ENCODE data around the gene ZBTB24.

The ZBTB24 gene

DNA sequence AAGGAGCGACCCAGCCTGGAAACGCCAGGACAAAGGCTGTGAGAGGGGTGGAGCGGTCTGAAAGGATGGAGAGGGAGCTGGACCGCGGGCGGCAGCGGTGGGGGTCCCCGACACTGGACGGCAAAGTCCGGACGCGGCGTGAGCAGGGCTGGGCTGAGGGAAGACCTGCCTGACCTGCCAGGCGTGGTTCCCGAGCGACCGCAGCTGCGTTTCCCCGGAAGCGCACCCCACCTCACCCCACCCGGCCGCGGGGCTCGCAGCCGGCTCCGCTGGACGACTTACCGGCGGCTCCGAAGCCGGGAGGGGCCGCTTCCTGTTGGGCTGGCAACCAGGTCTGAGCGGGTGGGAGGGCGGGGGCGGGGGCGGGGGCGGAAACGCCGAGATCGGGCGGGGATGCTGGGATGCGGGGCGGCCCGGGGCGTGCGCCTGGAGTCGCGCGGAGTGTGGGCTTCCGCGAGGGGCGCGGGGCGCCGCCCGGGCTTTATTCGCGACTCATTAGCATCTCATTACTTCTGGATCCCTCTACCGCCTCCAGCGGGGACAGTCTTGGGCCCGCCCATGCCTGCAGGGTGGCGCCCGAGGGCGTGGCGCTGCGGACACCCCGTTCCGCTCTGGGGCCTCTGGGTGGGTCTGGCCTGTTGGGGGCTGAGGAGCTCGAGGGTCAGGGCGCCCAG lies 27.4 kb downstream of the ZBTB24 start, which contains the start of gene MICAL1:
Gene MICAL1 (minus strand): TSS at position 336 of the 674 bp plus-strand sequence. CDS start 1,576 bp downstream, outside the sequence.
- Mint-ChIP-seq H3K27ac (peak within 1 kb of the TSS; percentile 100), H3K4me1 (peaks cover 43% of the 10 kb centered on the region), H3K4me3 (peak within 1 kb of the TSS; percentile 99), H3K36me3 (peaks cover 7% of the 10 kb centered on the region), H3K27me3 (no peaks in the 10 kb centered on the region), H3K9me3 (no peaks in the 10 kb centered on the region)
- ATAC-seq (ENCODE audit: low read depth) (peak; percentile 61), DNase-seq (ENCODE audit: low spot score in 2 of 2) (peak; percentile 80 to 87)

DNA sequence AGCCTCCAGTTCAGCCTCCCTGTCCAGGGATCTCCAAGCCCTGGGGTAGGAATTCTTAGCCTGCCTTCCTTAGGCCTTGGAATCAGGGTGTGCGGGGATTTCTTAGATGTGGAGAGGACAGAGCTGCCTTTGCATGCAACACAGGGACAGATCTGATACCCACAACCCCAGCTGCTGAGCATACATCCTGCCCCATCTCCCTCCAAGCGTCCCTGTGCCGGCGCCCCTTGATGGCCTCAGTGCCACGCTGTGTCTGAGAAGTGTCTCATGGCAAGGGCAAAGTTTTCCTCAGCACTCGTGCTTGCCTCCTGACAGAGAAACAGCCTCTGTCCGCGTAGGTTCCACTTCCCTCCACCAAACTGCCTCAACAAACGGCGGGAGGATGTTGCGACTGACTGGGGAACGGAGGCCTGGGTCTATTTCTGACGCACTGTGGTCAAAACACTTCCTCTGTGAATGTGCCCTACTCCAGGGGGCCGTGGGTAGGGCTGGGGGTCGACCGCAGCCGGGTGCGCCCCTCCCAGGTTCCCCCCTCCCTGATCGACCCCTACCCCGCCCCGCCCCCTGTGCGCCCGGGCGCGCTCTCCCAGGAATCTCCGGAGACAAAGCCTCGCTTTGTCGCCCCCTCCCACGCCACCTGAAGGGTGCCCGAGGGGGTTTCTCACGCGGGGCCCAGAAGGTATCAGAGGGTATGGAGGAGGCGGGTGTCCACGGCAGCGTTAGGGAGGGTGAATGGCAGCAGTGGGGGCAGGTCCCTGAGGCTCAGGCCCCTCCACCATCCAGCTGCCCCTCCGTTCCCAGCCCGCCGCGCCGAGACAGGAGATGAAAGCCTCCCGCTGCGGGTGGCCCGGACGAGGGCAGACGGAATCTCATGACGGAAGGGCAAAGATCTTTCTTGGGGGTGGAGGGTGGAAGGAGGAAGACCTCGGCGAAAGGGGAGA lies 28.3 kb downstream of the ZBTB24 start:
- no peaks in the 10 kb centered on the region for H3K27me3 Mint-ChIP-seq

DNA sequence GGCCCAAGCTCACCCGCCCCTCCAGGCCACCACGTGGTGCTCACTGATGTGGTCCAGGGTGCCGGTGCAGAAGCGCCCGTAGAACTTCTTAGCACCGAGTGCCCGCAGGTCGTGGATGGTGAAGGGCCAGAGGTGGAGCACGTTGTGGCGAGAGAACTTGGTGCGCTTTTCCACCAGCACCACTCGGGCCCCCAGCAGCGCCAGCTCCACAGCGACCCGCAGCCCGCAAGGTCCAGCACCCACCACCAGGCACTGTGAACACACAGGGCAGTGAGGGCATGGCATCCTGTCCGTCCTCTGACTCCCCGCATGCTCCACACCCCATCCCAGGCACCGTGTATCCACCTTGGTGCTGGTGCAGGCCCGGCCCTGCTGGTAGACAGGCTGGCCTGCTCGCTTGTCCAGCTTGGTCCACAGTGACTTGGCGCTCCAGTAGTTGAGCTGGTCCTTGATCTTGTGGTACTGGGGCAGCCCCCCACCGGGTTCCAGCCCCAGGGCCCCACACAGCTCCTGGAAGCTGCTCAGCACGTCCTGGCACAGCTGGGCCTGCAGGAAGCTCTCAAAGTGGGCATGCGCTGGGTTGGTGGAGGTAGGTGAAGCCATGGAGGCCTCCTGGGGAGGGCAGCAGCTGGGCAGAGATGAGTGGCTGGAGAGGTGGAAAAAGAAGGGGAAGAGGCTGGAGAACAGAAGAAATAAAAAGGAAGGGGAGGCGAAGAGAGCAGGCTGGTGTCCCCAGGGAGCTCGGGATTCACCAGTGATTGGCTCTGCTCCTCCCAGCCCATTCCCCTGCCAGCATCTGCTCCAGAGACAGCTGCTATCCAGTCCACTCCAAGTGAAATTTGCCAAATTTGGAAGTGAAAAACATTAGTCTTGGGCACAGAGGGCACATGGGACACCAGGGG lies 29.2 kb downstream of the ZBTB24 start:
- DNase-seq (ENCODE audit: low spot score in 2 of 2) (no peak), ATAC-seq (ENCODE audit: low read depth) (no peak)
- peak overlapping the region; percentile 99 for H3K4me3 Mint-ChIP-seq
- H3K4me1 Mint-ChIP-seq = peaks cover 47% of the 10 kb centered on the region
- H3K36me3 Mint-ChIP-seq = peaks cover 9% of the 10 kb centered on the region
- no peaks in the 10 kb centered on the region for H3K27me3 Mint-ChIP-seq
- no peaks in the 10 kb centered on the region for H3K9me3 Mint-ChIP-seq
- H3K27ac Mint-ChIP-seq = peak overlapping the region; percentile 100

More for the DNA sequence above, 28.3 kb downstream of the ZBTB24 start:
- Mint-ChIP-seq H3K4me1 (peaks cover 48% of the 10 kb centered on the region), H3K9me3 (no peaks in the 10 kb centered on the region), H3K27ac (peak overlapping the region; percentile 100), H3K36me3 (peaks cover 8% of the 10 kb centered on the region), H3K4me3 (peak overlapping the region; percentile 99)
- peak; percentile 82 to 87 for DNase-seq (ENCODE audit: low spot score in 2 of 2)
- ATAC-seq (ENCODE audit: low read depth) = peak; percentile 61

DNA sequence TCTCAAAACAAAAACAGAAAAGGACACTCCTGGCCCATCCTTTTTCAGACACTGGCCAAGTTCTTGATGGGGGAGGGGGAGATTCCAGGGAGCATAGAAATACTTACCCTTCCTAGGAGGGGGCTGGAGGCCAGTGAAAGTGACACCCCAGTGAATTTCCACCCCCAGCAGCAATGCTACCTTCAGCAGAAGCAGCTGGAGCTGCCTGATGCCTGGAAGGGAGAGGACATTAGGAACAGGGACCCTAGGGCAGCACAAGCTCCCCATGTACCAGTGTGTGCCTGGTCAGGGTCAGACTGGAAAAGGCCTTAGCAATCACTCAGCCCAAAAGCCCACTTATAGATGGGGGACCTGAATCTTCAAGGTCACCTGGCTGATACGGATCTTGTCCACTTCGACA lies 29.9 kb downstream of the ZBTB24 start:
- peaks cover 9% of the 10 kb centered on the region for H3K36me3 Mint-ChIP-seq
- H3K4me1 Mint-ChIP-seq = peaks cover 46% of the 10 kb centered on the region
- peak overlapping the region; percentile 100 for H3K27ac Mint-ChIP-seq
- H3K9me3 Mint-ChIP-seq = no peaks in the 10 kb centered on the region
- no peak for DNase-seq (ENCODE audit: low spot score in 2 of 2)
- no peak overlapping the region for H3K4me3 Mint-ChIP-seq
- ATAC-seq (ENCODE audit: low read depth) = no peak
- H3K27me3 Mint-ChIP-seq = no peaks in the 10 kb centered on the region

DNA sequence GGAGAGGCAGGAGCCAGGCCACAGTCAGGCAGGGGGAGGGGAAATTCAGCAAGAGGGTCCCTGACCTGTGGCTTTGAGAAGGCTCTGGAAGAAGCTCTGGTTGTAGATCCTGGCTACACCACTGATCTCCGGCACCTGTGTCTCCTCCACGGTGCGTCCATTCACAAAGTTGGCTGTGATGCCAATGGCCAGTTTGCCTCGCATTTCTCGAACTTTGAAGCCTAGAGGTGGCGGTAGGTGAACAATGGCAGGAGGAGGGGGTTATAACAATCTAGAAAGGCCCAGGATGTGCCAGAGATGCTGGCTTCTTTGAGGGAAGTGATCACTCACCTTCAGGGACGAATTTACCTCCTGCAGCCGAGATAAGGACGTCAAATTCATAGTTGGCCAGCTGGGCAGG lies 30.8 kb downstream of the ZBTB24 start:
- Mint-ChIP-seq H3K27ac (peak overlapping the region; percentile 100), H3K36me3 (peaks cover 9% of the 10 kb centered on the region), H3K4me1 (peaks cover 50% of the 10 kb centered on the region), H3K4me3 (peak overlapping the region; percentile 11), H3K9me3 (no peaks in the 10 kb centered on the region), H3K27me3 (no peaks in the 10 kb centered on the region)
- DNase-seq (ENCODE audit: low spot score in 2 of 2) (no peak), ATAC-seq (ENCODE audit: low read depth) (no peak)

DNA sequence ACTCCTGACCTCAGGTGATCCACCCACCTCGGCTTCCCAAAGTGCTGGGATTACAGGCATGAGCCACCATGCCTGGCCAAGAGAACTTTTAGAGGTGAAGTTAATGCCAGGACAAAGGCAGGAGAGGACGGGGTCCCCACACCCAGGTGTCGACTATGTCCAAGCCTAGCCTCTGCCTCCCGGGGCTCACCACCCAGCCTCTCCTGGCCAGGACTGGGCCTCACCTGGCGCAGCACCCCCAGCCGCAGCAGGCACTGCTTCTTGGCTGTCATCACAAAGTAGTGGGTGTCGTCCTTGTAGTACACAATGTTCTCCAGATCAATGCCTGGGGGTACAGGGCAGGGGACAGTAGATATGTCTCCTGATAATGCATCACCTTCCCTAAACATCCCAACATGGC lies 31.6 kb downstream of the ZBTB24 start:
- H3K4me1 Mint-ChIP-seq = peaks cover 45% of the 10 kb centered on the region
- no peak for ATAC-seq (ENCODE audit: low read depth)
- DNase-seq (ENCODE audit: low spot score in 2 of 2) = no peak
- peaks cover 12% of the 10 kb centered on the region for H3K36me3 Mint-ChIP-seq
- peak overlapping the region; percentile 100 for H3K27ac Mint-ChIP-seq
- no peak overlapping the region for H3K4me3 Mint-ChIP-seq
- no peaks in the 10 kb centered on the region for H3K9me3 Mint-ChIP-seq
- H3K27me3 Mint-ChIP-seq = no peaks in the 10 kb centered on the region

DNA sequence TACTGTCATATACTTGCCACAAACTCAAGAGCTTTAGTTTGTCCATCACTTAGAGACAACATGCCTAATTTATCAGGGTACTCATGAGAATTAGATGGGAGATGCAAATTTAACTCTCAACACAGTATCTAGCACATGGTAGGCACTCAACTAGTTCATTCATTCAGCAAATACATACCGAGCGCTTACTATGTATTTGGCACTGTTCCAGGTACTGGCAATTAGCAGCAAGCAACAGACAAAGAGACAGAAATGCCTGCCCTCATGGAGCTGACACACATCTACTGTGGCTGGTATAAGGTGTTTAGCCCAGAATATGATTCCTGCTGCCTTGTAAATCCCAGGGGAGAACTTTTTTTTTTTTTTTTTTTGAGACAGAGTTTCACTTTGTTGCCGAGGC lies 32.2 kb downstream of the ZBTB24 start:
- DNase-seq (ENCODE audit: low spot score in 2 of 2) = no peak
- H3K36me3 Mint-ChIP-seq = peaks cover 12% of the 10 kb centered on the region
- H3K27ac Mint-ChIP-seq = peak overlapping the region; percentile 60
- ATAC-seq (ENCODE audit: low read depth) = no peak
- H3K4me1 Mint-ChIP-seq = peaks cover 42% of the 10 kb centered on the region
- peak overlapping the region; percentile 5 for H3K4me3 Mint-ChIP-seq
- H3K27me3 Mint-ChIP-seq = no peaks in the 10 kb centered on the region
- H3K9me3 Mint-ChIP-seq = no peaks in the 10 kb centered on the region

DNA sequence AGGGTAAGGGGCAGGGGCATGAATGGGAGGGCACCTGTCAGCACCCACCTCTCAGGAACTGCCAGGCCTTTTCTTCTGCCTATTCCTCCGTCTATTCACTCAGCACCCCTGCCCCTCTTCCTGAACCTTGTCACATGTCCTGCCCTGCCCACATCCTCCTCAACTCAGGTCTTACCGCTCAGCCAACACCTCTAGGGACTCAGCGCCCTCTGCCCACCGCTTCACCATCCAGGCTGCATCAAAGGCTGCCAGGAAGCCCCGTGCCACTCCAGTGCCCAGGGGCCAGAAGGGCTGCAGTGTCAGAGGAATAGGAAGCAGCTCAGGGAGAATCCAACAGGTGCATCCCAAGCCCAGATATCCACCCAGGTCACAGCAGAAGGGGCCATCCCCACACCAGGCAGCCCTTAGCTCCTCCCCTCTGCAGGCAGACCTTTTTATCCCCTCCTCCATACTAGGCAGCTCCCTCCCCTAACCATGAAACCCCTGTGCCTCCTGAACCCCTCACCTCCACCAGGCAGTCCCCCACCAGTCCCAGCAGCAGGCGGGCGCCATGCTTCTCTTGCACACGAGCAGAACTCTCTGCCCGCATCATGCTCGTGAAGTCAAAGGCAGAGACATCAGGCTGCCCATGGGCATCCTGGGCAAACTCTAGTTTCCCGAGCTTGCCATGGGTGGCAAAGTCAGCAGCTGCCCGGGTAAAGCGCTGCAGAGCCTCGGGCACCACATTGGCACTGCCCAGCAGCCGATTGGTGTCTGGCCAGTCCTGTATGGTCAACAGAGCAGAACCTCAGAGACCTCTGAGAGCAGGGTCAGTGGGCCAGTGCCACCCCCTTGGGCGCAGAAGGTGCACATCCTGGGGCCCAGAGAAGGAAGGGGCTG lies 33.0 kb downstream of the ZBTB24 start:
- H3K27ac Mint-ChIP-seq = peak overlapping the region; percentile 83
- H3K36me3 Mint-ChIP-seq = peaks cover 17% of the 10 kb centered on the region
- DNase-seq (ENCODE audit: low spot score in 2 of 2) (no peak), ATAC-seq (ENCODE audit: low read depth) (peak; percentile 19)
- H3K4me1 Mint-ChIP-seq = peaks cover 45% of the 10 kb centered on the region
- no peaks in the 10 kb centered on the region for H3K27me3 Mint-ChIP-seq
- peak overlapping the region; percentile 31 for H3K4me3 Mint-ChIP-seq
- H3K9me3 Mint-ChIP-seq = no peaks in the 10 kb centered on the region

DNA sequence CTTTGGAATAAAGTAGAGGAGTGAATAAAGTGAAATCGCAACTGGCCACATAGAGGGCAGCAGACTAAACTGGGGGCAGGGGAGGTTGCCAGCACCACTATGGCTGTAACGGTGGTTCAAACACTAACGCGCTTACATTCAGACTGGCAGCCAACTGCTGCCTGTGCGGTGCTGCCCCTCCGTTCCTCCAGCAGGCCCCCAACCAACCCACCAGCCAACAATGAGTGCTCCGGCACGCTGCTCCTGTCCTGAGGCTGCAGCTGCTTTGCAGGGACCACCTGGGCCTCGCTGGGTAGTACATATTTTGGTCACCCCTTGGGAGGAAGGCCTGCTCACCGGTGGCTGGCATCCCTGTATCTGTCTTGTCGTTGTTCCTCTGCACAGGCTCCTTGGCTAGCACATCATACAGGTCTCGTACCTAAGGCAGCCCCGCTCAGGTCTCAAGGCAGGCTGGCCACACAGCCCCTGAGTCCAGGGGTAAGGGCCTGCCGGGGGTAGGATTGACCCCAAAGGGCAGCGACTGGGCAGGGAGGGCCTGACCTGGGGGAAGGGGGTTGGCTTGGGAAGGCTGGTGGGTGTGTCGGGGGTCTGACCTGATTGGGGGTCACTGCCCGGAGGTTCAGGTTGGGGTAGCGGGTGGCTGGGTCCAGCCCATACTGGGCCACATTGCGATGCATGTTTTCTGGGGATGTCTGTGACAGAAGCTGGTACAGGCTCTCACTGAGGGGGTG lies 33.8 kb downstream of the ZBTB24 start:
- Mint-ChIP-seq H3K9me3 (no peaks in the 10 kb centered on the region), H3K36me3 (peaks cover 15% of the 10 kb centered on the region), H3K27me3 (no peaks in the 10 kb centered on the region), H3K27ac (peak overlapping the region; percentile 83), H3K4me3 (no peak overlapping the region), H3K4me1 (peaks cover 44% of the 10 kb centered on the region)
- DNase-seq (ENCODE audit: low spot score in 2 of 2) (no peak), ATAC-seq (ENCODE audit: low read depth) (no peak)

DNA sequence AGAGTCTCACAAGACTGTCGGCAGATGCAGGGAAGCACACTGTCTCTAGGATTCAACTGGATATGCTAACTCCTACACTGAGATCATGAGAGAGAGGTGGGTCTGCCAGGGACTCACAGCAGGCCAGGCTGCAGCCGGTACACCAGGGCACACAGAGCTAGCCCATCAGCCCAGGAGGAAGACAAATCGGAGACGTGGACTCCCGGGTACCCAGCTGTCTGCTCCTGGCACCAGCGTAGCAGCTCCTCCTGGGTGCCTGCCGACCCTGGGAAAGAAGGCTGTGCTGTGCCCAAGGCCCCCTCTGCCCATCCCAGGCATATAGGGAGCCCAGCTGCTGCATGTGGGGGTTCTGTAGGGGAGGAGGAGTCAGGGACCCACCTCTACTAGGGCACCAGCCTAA lies 34.4 kb downstream of the ZBTB24 start:
- Mint-ChIP-seq H3K27ac (peak overlapping the region; percentile 83), H3K9me3 (no peaks in the 10 kb centered on the region), H3K4me3 (no peak overlapping the region), H3K4me1 (peaks cover 40% of the 10 kb centered on the region), H3K36me3 (peaks cover 15% of the 10 kb centered on the region), H3K27me3 (no peaks in the 10 kb centered on the region)
- DNase-seq (ENCODE audit: low spot score in 2 of 2) (no peak), ATAC-seq (ENCODE audit: low read depth) (no peak)

DNA sequence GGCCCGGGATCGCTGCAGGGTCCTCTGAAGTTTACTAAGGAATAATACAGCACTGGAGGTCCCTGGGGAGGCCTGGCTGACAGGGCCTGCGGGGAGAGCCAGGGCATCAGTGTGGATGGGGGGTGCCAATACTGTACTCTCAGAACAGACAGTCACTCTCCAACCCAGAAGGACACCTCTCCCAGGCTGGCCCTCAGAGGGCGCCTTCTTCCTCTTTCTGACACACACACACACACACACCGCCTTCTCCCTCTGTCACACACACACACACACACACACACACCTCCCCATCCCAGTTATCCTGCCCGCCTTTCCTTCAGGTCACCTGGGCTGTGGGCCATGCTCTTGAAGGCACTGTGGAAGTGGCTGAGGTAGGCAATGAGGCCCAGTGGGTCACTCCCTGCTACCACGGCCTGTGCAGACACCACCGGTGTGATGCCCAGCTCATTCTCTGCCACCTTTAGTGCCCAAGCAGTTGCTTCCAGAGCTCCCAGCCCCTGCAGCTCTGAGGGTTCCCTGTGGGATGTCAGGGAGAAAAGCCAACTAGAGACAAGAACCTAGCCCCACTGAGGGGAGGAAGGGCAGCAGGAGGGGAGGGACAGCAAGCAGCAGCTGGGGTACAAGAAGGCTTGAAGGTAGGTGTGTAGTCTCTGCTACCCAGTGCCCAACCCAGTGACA lies 35.0 kb downstream of the ZBTB24 start:
- H3K4me3 Mint-ChIP-seq = no peak overlapping the region
- H3K4me1 Mint-ChIP-seq = peaks cover 46% of the 10 kb centered on the region
- no peaks in the 10 kb centered on the region for H3K27me3 Mint-ChIP-seq
- peak in 1 of 2 donors; percentile 41 for DNase-seq (ENCODE audit: low spot score in 2 of 2)
- H3K27ac Mint-ChIP-seq = peak overlapping the region; percentile 83
- H3K36me3 Mint-ChIP-seq = peaks cover 18% of the 10 kb centered on the region
- peak; percentile 42 for ATAC-seq (ENCODE audit: low read depth)
- no peaks in the 10 kb centered on the region for H3K9me3 Mint-ChIP-seq

DNA sequence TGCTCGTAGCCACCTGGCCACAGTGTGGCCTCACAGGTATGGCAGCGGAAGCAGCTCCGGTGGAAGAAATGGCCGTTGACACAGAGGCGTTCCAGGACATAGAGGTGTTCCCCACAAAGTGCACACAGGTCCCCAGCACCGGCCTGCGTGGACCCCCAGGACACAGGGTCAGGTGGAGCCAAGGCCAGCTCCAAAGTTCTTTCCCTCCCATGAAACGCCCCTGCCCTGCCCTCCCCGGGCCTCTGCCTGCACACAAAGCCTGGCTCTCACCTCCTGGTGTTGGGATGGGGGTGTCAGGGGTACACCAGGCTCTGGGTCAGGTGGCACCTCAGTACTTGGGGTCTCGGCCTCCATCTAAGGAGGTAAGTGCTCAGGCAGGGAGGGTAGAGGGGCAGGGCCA lies 35.9 kb downstream of the ZBTB24 start:
- Mint-ChIP-seq H3K27me3 (no peaks in the 10 kb centered on the region), H3K36me3 (peaks cover 18% of the 10 kb centered on the region), H3K9me3 (no peaks in the 10 kb centered on the region), H3K4me1 (peaks cover 49% of the 10 kb centered on the region), H3K4me3 (no peak overlapping the region), H3K27ac (peak overlapping the region; percentile 83)
- ATAC-seq (ENCODE audit: low read depth) (no peak), DNase-seq (ENCODE audit: low spot score in 2 of 2) (no peak)

Measured in memory B cell (primary cell).